Keratinocyte (primary cell): ENCODE measurements around the gene ANGEL1. TPM values are rescaled to one million over a fixed set of nuclear protein-coding genes. Genes with fewer than 3 reads are reported as not detected.

Source experiments
- DNase-seq: peaks from one replicate; pipeline ENCODE4 v3.0.0-alpha.2; 2011; ENCODE audit warnings: low read depth, missing footprints, low spot score
- FAIRE-seq: peaks from 2 replicates; lab custom pipeline; 2011; peaks lifted over from hg19 to GRCh38; lab: Jason Lieb, UNC
- H2AFZ ChIP-seq: 2 replicates; pipeline ENCODE4 v1.6.0; 2012; ENCODE audit warnings: low read length, control low read depth, inconsistent platforms; ENCODE audit not compliant: control insufficient read depth
- H3K27ac ChIP-seq: 2 replicates; pipeline ENCODE4 v1.5.1; 2011; ENCODE audit warnings: low read length; ENCODE audit not compliant: control insufficient read depth, insufficient read depth
- H3K27me3 ChIP-seq: 3 replicates; pipeline ENCODE4 v1.6.0; 2011; ENCODE audit warnings: low read length; ENCODE audit not compliant: control insufficient read depth, insufficient read depth; ENCODE audit errors: extremely low read depth
- H3K36me3 ChIP-seq, 2 experiments: 2 replicates in 1 of 2; 3 replicates in 1 of 2; pipeline ENCODE4 v1.5.1; 2011; ENCODE audit warnings: low read length in 2 of 2, mild to moderate bottlenecking in 1 of 2; ENCODE audit not compliant: control insufficient read depth in 2 of 2, insufficient read depth in 2 of 2; ENCODE audit errors: extremely low read depth in 1 of 2
- H3K4me1 ChIP-seq: 3 replicates; pipeline ENCODE4 v1.5.1; 2011; ENCODE audit warnings: low read length; ENCODE audit not compliant: control insufficient read depth, insufficient read depth; ENCODE audit errors: extremely low read depth
- H3K4me2 ChIP-seq: 3 replicates; pipeline ENCODE4 v1.6.0; 2011; ENCODE audit warnings: low read depth, low read length; ENCODE audit not compliant: control insufficient read depth, insufficient read depth; ENCODE audit errors: extremely low read depth
- H3K4me3 ChIP-seq, 3 experiments: fragments of 200-600 bp in 1 of 3; sonication (generic) in 1 of 3; 2 replicates in 2 of 3; 3 replicates in 1 of 3; pipeline ENCODE4 v1.5.1; 2011 to 2016; ENCODE audit warnings: low read length in 3 of 3, mild to moderate bottlenecking in 3 of 3, control low read depth in 2 of 3, inconsistent platforms in 1 of 3, low read depth in 1 of 3, mixed read lengths in 1 of 3, mixed run types in 1 of 3, moderate library complexity in 1 of 3; ENCODE audit not compliant: control insufficient read depth in 2 of 3, insufficient read depth in 2 of 3; ENCODE audit errors: extremely low read depth in 1 of 3
- H3K79me2 ChIP-seq: 2 replicates; pipeline ENCODE4 v1.6.0; 2012; ENCODE audit warnings: low read length; ENCODE audit not compliant: control insufficient read depth, insufficient read depth
- H3K9ac ChIP-seq: 3 replicates; pipeline ENCODE4 v1.6.0; 2011; ENCODE audit warnings: low read length; ENCODE audit not compliant: control insufficient read depth, insufficient read depth; ENCODE audit errors: extremely low read depth
- H3K9me1 ChIP-seq: 3 replicates; pipeline ENCODE4 v1.6.0; 2011; ENCODE audit warnings: low read length; ENCODE audit not compliant: control insufficient read depth, insufficient read depth; ENCODE audit errors: extremely low read depth
- H3K9me3 ChIP-seq: 2 replicates; pipeline ENCODE4 v1.5.1; 2012; ENCODE audit warnings: low read depth, low read length; ENCODE audit not compliant: control insufficient read depth
- H4K20me1 ChIP-seq: 3 replicates; pipeline ENCODE4 v1.6.0; 2011; ENCODE audit warnings: low read length; ENCODE audit not compliant: control insufficient read depth, insufficient read depth; ENCODE audit errors: extremely low read depth
- CTCF ChIP-seq, 3 experiments: IDR thresholded peaks in 1 of 3; conservative IDR thresholded peaks in 1 of 3; optimal IDR thresholded peaks in 1 of 3; 2 replicates in 2 of 3; 3 replicates in 1 of 3; pipeline versions ENCODE3 to v1.5.1; 2011; ENCODE audit warnings: low read length in 3 of 3, mild to moderate bottlenecking in 3 of 3, moderate library complexity in 2 of 3, control low read depth in 1 of 3, inconsistent platforms in 1 of 3; ENCODE audit not compliant: insufficient read depth in 2 of 3; ENCODE audit errors: extremely low read depth in 1 of 3
- EZH2 ChIP-seq: IDR thresholded peaks from one replicate; pipeline ENCODE4 v1.6.1; 2012; ENCODE audit warnings: inconsistent platforms, mild to moderate bottlenecking, low read length, moderate library complexity
- dilution Hi-C: fragments of 300-500 bp; cut with MboI; formaldehyde crosslinking; loops from one replicate; pipeline ENCODE4 v1.7.0; 2020; ENCODE audit warnings: low sequenced_read_pairs; ENCODE audit not compliant: extremely low pct_ligation_motif_present
- polyA plus RNA-seq, 5 experiments: library from polyadenylated mRNA; depleted of rRNA in 3 of 5; stranded (reverse) in 3 of 5; stranded (forward) in 1 of 5; unstranded in 1 of 5; fragments of >200 nt; gene quantifications; 1 replicate in 1 of 5; 2 replicates in 3 of 5; 3 replicates in 1 of 5; pipeline versions ENCODE4 v1.2.1 to v1.2.3, GENCODE V29; 2011 to 2012; ENCODE audit warnings: missing spikeins in 2 of 5, low read depth in 1 of 5, low replicate concordance in 1 of 5

Gene ANGEL1
- polyA plus RNA-seq, 1 donor (not counting 4 experiments of a cell fraction or from before 2014, with no cell fraction given) = 13.0 TPM

GRCh38 chr14:76808011-76808410, 4.7 kb downstream of the ANGEL1 start:
- no peaks in the 10 kb centered on the region for H4K20me1 ChIP-seq
- dilution Hi-C loops = no loop called here
- FAIRE-seq (no peak), DNase-seq (no peak)
- peaks cover 23 to 24% of the 10 kb centered on the region in 2 experiments for H3K36me3 ChIP-seq
- H3K9me1 ChIP-seq = no peaks in the 10 kb centered on the region
- no peak overlapping the region for H2AFZ ChIP-seq
- no peak overlapping the region for H3K27ac ChIP-seq
- no peaks in the 10 kb centered on the region for H3K27me3 ChIP-seq
- no peak overlapping the region for H3K4me3 ChIP-seq
- peaks cover 10% of the 10 kb centered on the region for H3K4me1 ChIP-seq
- H3K79me2 ChIP-seq = peaks cover 7% of the 10 kb centered on the region
- H3K4me2 ChIP-seq = no peak overlapping the region
- H3K9me3 ChIP-seq = no peaks in the 10 kb centered on the region
- TF ChIP-seq CTCF (optimal IDR thresholded peaks at IDR 0.05 in 1 of 3, IDR thresholded peaks at IDR 0.05 in 1 of 3, conservative IDR thresholded peaks at IDR 0.05 in 1 of 3; ENCODE audit: extremely low read depth in 1 of 3, insufficient read depth in 2 of 3, low read length in 3 of 3) (no peak), EZH2 (no peak)
- H3K9ac ChIP-seq = no peak overlapping the region

- Histone ChIP-seq H3K36me3 (peaks cover 24 to 28% of the 10 kb centered on the region in 2 experiments), H2AFZ (no peak overlapping the region), H3K9ac (no peak overlapping the region), H3K27me3 (no peaks in the 10 kb centered on the region), H3K4me2 (no peak overlapping the region), H4K20me1 (no peaks in the 10 kb centered on the region), H3K9me1 (no peaks in the 10 kb centered on the region), H3K79me2 (peaks cover 5% of the 10 kb centered on the region), H3K27ac (no peak overlapping the region), H3K4me3 (no peak overlapping the region), H3K4me1 (peaks cover 8% of the 10 kb centered on the region), H3K9me3 (no peaks in the 10 kb centered on the region)
- FAIRE-seq (no peak), DNase-seq (no peak)
- TF ChIP-seq EZH2 (no peak), CTCF (optimal IDR thresholded peaks at IDR 0.05 in 1 of 3, IDR thresholded peaks at IDR 0.05 in 1 of 3, conservative IDR thresholded peaks at IDR 0.05 in 1 of 3; ENCODE audit: extremely low read depth in 1 of 3, insufficient read depth in 2 of 3, low read length in 3 of 3) (no peak)
- dilution Hi-C loops = no loop called here
Observed at GRCh38 chr14:76806446-76806845, 6.2 kb downstream of the ANGEL1 start.
